ENCODE results near the gene MYMX. TPM values are rescaled to one million over a fixed set of nuclear protein-coding genes. Genes with fewer than 3 reads are reported as not detected.

MYMX gene
- total and polyA plus RNA-seq, 4 donors: 0.22 TPM; not detected in 3

Small RNA genes within 50 kb of the gene (small RNA-seq; reads per million reads assigned to genes)
- not detected for gene RN7SL811P (ENCODE audit: low replicate concordance)

Other genes starting within 250 kb of the MYMX start
- 10 to 100 TPM; 32.1 to 53.1 TPM for gene MRPL14, start 89.5 kb upstream of the MYMX start, total RNA-seq
- gene MRPL14, start 89.5 kb upstream of the MYMX start, polyA plus RNA-seq (ENCODE audit: insufficient read length in 2 of 2): 10 to 100 TPM; 34.6 to 38.3 TPM
- gene TMEM63B, start 89.4 kb upstream of the MYMX start, total RNA-seq: 10 to 100 TPM; 29.2 to 41.6 TPM
- gene TMEM63B, start 89.4 kb upstream of the MYMX start, polyA plus RNA-seq (ENCODE audit: insufficient read length in 2 of 2): 100 to 1,000 TPM in 1 of 2 donors, 10 to 100 TPM in 1; 92.3 to 104 TPM
- gene CAPN11, start 58.1 kb upstream of the MYMX start, total RNA-seq: under 1 TPM; 0.17 to 0.20 TPM
- gene CAPN11, start 58.1 kb upstream of the MYMX start, polyA plus RNA-seq (ENCODE audit: insufficient read length in 2 of 2): under 1 TPM in 1 of 2 donors, not detected in 1; 0.17 TPM
- gene SLC29A1, start 6.7 kb downstream of the MYMX start, total RNA-seq: 10 to 100 TPM; 16.1 to 17.5 TPM
- 10 to 100 TPM; 37.0 to 51.8 TPM for gene SLC29A1, start 6.7 kb downstream of the MYMX start, polyA plus RNA-seq (ENCODE audit: insufficient read length in 2 of 2)
- 100 to 1,000 TPM; 484 to 875 TPM for gene HSP90AB1, start 30.2 kb downstream of the MYMX start, total RNA-seq
- 100 to 1,000 TPM; 793 to 863 TPM for gene HSP90AB1, start 30.2 kb downstream of the MYMX start, polyA plus RNA-seq (ENCODE audit: insufficient read length in 2 of 2)
- 10 to 100 TPM; 39.3 to 53.7 TPM for gene SLC35B2, start 40.6 kb downstream of the MYMX start, total RNA-seq
- gene SLC35B2, start 40.6 kb downstream of the MYMX start, polyA plus RNA-seq (ENCODE audit: insufficient read length in 2 of 2): 10 to 100 TPM; 63.2 to 63.7 TPM
- 10 to 100 TPM in 1 of 2 donors, 1 to 10 TPM in 1; 3.5 to 10.9 TPM for gene NFKBIE, start 48.6 kb downstream of the MYMX start, total RNA-seq
- gene NFKBIE, start 48.6 kb downstream of the MYMX start, polyA plus RNA-seq (ENCODE audit: insufficient read length in 2 of 2): 10 to 100 TPM; 15.0 to 15.8 TPM
- gene TMEM151B, start 53.5 kb downstream of the MYMX start, total RNA-seq: 10 to 100 TPM in 1 of 2 donors, 1 to 10 TPM in 1; 9.3 to 18.0 TPM
- gene TMEM151B, start 53.5 kb downstream of the MYMX start, polyA plus RNA-seq (ENCODE audit: insufficient read length in 2 of 2): 10 to 100 TPM; 51.1 to 53.1 TPM
- gene AARS2, start 96.4 kb downstream of the MYMX start, total RNA-seq: 10 to 100 TPM; 11.5 to 18.3 TPM
- gene AARS2, start 96.4 kb downstream of the MYMX start, polyA plus RNA-seq (ENCODE audit: insufficient read length in 2 of 2): 10 to 100 TPM; 13.0 to 17.2 TPM
- gene SPATS1, start 125.7 kb downstream of the MYMX start, total RNA-seq: under 1 TPM; 0.30 to 0.88 TPM
- under 1 TPM; 0.51 to 0.57 TPM for gene SPATS1, start 125.7 kb downstream of the MYMX start, polyA plus RNA-seq (ENCODE audit: insufficient read length in 2 of 2)
- gene CDC5L, start 170.8 kb downstream of the MYMX start, total RNA-seq: 10 to 100 TPM; 28.0 to 31.8 TPM
- gene CDC5L, start 170.8 kb downstream of the MYMX start, polyA plus RNA-seq (ENCODE audit: insufficient read length in 2 of 2): 10 to 100 TPM; 22.2 to 29.3 TPM